ENCODE data around the gene MYOM1.

MYOM1 gene

GRCh38 chr18:3179430-3180089 is 40.2 kb downstream of the MYOM1 start:
- Histone ChIP-seq H3K9ac (ENCODE audit: low read depth, low read length) (no peak overlapping the region), H3K4me3 (ENCODE audit: low read length) (no peak overlapping the region), H3K4me1 (ENCODE audit: insufficient read depth, low read length) (peaks cover 8% of the 10 kb centered on the region; the same call in 1 of the 2 replicates), H3K27ac (ENCODE audit: low read depth, low read length) (peak overlapping the region; percentile 32; the same call in 1 of the 2 replicates), H3K27me3 (ENCODE audit: insufficient read depth, low read length) (no peaks in the 10 kb centered on the region), H3K9me3 (ENCODE audit: insufficient read depth, low read depth, low read length) (no peaks in the 10 kb centered on the region), H3K36me3 (ENCODE audit: insufficient read depth, low read length) (no peaks in the 10 kb centered on the region)
- 83% methylated on average over 10 of the region's 10 CpGs for WGBS

DNA sequence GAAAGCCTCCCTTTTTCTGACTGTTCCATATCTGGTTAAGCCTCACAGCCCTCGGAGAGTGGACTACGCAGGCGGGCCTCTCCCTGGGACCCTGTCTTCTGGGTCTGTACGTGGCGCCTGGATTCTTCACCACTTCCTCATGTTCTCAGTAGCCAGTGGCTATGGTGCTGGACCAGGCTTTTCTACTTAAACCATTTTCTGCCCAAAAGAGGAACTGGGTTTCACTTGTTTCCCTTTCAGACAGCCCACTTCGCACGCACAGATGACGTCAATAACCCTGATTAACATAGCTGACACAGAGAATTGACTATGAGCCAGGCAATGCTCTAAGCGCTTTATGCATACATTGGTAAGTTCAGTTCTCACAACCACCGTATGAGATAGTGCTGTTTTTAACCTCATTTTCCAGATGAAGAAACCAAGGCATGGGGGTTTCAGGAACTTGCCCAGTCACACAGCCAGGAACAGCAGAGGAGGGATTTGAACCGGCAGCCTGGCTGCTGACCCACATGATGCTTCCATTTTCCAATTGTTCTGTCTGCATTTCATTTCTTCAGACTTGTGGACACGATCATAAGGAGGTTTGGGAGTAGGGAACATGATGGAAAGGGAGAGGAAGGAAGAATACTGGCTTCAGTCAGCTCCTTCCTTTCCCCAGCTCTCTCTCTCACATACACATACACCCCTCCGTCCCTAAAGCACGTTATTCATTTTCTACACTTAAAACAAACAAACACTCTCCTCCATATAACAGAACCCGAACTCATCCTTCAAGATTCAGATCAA is 41.7 kb downstream of the MYOM1 start:
- no peak overlapping the region for H3K9ac ChIP-seq (ENCODE audit: low read depth, low read length)
- 92% methylated on average over 14 of the region's 15 CpGs for WGBS
- H3K27ac ChIP-seq (ENCODE audit: low read depth, low read length): no peak overlapping the region
- no peaks in the 10 kb centered on the region for H3K9me3 ChIP-seq (ENCODE audit: insufficient read depth, low read depth, low read length)
- no peak overlapping the region for H3K4me3 ChIP-seq (ENCODE audit: low read length)
- H3K36me3 ChIP-seq (ENCODE audit: insufficient read depth, low read length): no peaks in the 10 kb centered on the region
- H3K4me1 ChIP-seq (ENCODE audit: insufficient read depth, low read length): peaks cover 8% of the 10 kb centered on the region; the same call in 1 of the 2 replicates
- H3K27me3 ChIP-seq (ENCODE audit: insufficient read depth, low read length): no peaks in the 10 kb centered on the region

GRCh38 chr18:3175195-3175758 is 44.5 kb downstream of the MYOM1 start:
- Histone ChIP-seq H3K27ac (ENCODE audit: low read depth, low read length) (no peak overlapping the region), H3K4me3 (ENCODE audit: low read length) (no peak overlapping the region), H3K4me1 (ENCODE audit: insufficient read depth, low read length) (peaks cover 5% of the 10 kb centered on the region; the same call in 1 of the 2 replicates), H3K9me3 (ENCODE audit: insufficient read depth, low read depth, low read length) (no peaks in the 10 kb centered on the region), H3K27me3 (ENCODE audit: insufficient read depth, low read length) (no peaks in the 10 kb centered on the region), H3K9ac (ENCODE audit: low read depth, low read length) (no peak overlapping the region), H3K36me3 (ENCODE audit: insufficient read depth, low read length) (no peaks in the 10 kb centered on the region)
- 89% methylated on average over 1 of the region's 2 CpGs for WGBS

DNA sequence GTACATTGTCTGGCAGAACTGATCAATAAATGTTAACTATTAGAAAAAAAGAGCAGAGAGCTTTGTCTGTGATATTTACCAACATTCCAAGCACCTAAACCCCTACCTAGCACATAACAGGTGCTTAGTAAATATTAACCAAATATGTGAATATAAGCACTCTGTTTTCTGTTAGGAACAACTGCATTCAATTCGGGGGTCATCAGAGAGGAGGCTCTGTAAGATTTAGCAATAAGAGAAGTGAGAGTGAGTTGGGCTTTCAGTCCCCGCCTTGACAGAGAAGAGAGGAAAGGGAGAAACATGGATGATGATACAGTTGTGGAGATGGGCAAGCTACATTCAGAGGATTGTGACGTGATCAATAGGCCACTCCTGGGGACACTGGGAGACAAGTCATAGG is 47.7 kb downstream of the MYOM1 start:
- Histone ChIP-seq H3K4me1 (ENCODE audit: insufficient read depth, low read length) (no peaks in the 10 kb centered on the region), H3K9ac (ENCODE audit: low read depth, low read length) (no peak overlapping the region), H3K4me3 (ENCODE audit: low read length) (no peak overlapping the region), H3K9me3 (ENCODE audit: insufficient read depth, low read depth, low read length) (no peaks in the 10 kb centered on the region), H3K36me3 (ENCODE audit: insufficient read depth, low read length) (no peaks in the 10 kb centered on the region), H3K27me3 (ENCODE audit: insufficient read depth, low read length) (no peaks in the 10 kb centered on the region), H3K27ac (ENCODE audit: low read depth, low read length) (no peak overlapping the region)
- WGBS: 74% methylated on average over 3 of the region's 3 CpGs

DNA sequence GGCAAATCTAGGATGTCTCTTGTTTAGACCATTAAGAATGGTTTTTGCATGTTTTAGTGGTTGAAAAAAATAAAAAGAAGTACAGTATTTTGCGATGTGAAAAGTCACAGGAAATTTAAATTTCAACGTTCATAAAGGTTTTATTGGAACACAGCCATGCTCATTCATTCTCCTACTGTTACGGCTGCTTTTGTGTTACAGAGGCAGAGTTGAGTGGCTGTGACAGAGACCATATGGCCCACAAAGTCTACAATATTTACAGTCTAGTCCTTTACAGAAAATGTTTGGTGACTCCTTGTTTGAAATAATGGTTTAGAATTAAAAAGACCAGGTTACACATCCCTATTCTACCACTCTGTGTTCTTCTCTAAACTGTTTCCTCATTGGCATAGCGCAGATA is 48.1 kb downstream of the MYOM1 start:
- Histone ChIP-seq H3K9ac (ENCODE audit: low read depth, low read length) (no peak overlapping the region), H3K36me3 (ENCODE audit: insufficient read depth, low read length) (no peaks in the 10 kb centered on the region), H3K9me3 (ENCODE audit: insufficient read depth, low read depth, low read length) (no peaks in the 10 kb centered on the region), H3K27me3 (ENCODE audit: insufficient read depth, low read length) (no peaks in the 10 kb centered on the region), H3K4me1 (ENCODE audit: insufficient read depth, low read length) (no peaks in the 10 kb centered on the region), H3K4me3 (ENCODE audit: low read length) (no peak overlapping the region), H3K27ac (ENCODE audit: low read depth, low read length) (no peak overlapping the region)
- 86% methylated on average over 4 of the region's 4 CpGs for WGBS

GRCh38 chr18:3170441-3171161 is 49.2 kb downstream of the MYOM1 start:
- 92% methylated on average over 6 of the region's 6 CpGs for WGBS
- Histone ChIP-seq H3K9me3 (ENCODE audit: insufficient read depth, low read depth, low read length) (no peaks in the 10 kb centered on the region), H3K27me3 (ENCODE audit: insufficient read depth, low read length) (no peaks in the 10 kb centered on the region), H3K36me3 (ENCODE audit: insufficient read depth, low read length) (no peaks in the 10 kb centered on the region), H3K27ac (ENCODE audit: low read depth, low read length) (no peak overlapping the region), H3K4me3 (ENCODE audit: low read length) (no peak overlapping the region), H3K4me1 (ENCODE audit: insufficient read depth, low read length) (no peaks in the 10 kb centered on the region), H3K9ac (ENCODE audit: low read depth, low read length) (no peak overlapping the region)

GRCh38 chr18:3164381-3164780 is 55.4 kb downstream of the MYOM1 start:
- Histone ChIP-seq H3K27ac (ENCODE audit: low read depth, low read length) (no peak overlapping the region), H3K4me1 (ENCODE audit: insufficient read depth, low read length) (no peaks in the 10 kb centered on the region), H3K9me3 (ENCODE audit: insufficient read depth, low read depth, low read length) (no peaks in the 10 kb centered on the region), H3K27me3 (ENCODE audit: insufficient read depth, low read length) (no peaks in the 10 kb centered on the region), H3K36me3 (ENCODE audit: insufficient read depth, low read length) (no peaks in the 10 kb centered on the region), H3K9ac (ENCODE audit: low read depth, low read length) (no peak overlapping the region), H3K4me3 (ENCODE audit: low read length) (no peak overlapping the region)
- WGBS: 92% methylated on average over 4 of the region's 4 CpGs

GRCh38 chr18:3163968-3164367 is 55.8 kb downstream of the MYOM1 start:
- Histone ChIP-seq H3K4me3 (ENCODE audit: low read length) (no peak overlapping the region), H3K27me3 (ENCODE audit: insufficient read depth, low read length) (no peaks in the 10 kb centered on the region), H3K9ac (ENCODE audit: low read depth, low read length) (no peak overlapping the region), H3K9me3 (ENCODE audit: insufficient read depth, low read depth, low read length) (no peaks in the 10 kb centered on the region), H3K4me1 (ENCODE audit: insufficient read depth, low read length) (no peaks in the 10 kb centered on the region), H3K27ac (ENCODE audit: low read depth, low read length) (no peak overlapping the region), H3K36me3 (ENCODE audit: insufficient read depth, low read length) (no peaks in the 10 kb centered on the region)
- WGBS: 92% methylated on average over 4 of the region's 5 CpGs

GRCh38 chr18:3162181-3162580 is 57.6 kb downstream of the MYOM1 start:
- Histone ChIP-seq H3K27ac (ENCODE audit: low read depth, low read length) (no peak overlapping the region), H3K9me3 (ENCODE audit: insufficient read depth, low read depth, low read length) (no peaks in the 10 kb centered on the region), H3K9ac (ENCODE audit: low read depth, low read length) (no peak overlapping the region), H3K4me1 (ENCODE audit: insufficient read depth, low read length) (no peaks in the 10 kb centered on the region), H3K36me3 (ENCODE audit: insufficient read depth, low read length) (no peaks in the 10 kb centered on the region), H3K27me3 (ENCODE audit: insufficient read depth, low read length) (no peaks in the 10 kb centered on the region), H3K4me3 (ENCODE audit: low read length) (no peak overlapping the region)
- 70% methylated on average over 3 of the region's 3 CpGs for WGBS

DNA sequence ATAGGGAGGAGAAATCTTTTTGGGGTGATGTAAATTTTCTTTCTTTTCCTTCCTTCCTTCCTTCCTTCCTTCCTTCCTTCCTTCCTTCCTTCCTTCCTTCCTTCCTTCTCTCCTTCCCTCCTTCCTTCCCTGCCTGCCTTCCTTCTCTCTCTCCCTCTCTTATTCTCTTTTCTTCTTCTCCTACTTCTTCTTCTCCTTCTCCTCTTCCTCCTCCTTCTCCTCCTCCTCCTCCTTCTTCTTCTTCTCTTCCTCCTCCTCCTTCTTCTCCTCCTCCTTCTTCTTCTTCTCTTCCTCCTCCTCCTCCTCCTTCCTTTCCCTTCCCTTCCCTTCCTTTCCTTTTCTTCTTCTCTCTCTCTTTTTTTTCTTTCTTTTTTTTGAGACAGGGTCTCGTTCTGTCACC is 59.9 kb downstream of the MYOM1 start:
- Histone ChIP-seq H3K4me3 (ENCODE audit: low read length) (no peak overlapping the region), H3K9me3 (ENCODE audit: insufficient read depth, low read depth, low read length) (no peaks in the 10 kb centered on the region), H3K36me3 (ENCODE audit: insufficient read depth, low read length) (no peaks in the 10 kb centered on the region), H3K9ac (ENCODE audit: low read depth, low read length) (no peak overlapping the region), H3K27ac (ENCODE audit: low read depth, low read length) (no peak overlapping the region), H3K27me3 (ENCODE audit: insufficient read depth, low read length) (no peaks in the 10 kb centered on the region), H3K4me1 (ENCODE audit: insufficient read depth, low read length) (no peaks in the 10 kb centered on the region)
- 96% methylated on average over 1 of the region's 1 CpG for WGBS

GRCh38 chr18:3157606-3158005 is 62.2 kb downstream of the MYOM1 start:
- no peak overlapping the region for H3K4me3 ChIP-seq (ENCODE audit: low read length)
- H3K27ac ChIP-seq (ENCODE audit: low read depth, low read length): no peak overlapping the region
- WGBS: 95% methylated on average over 2 of the region's 2 CpGs
- no peaks in the 10 kb centered on the region for H3K4me1 ChIP-seq (ENCODE audit: insufficient read depth, low read length)
- H3K9ac ChIP-seq (ENCODE audit: low read depth, low read length): no peak overlapping the region
- no peaks in the 10 kb centered on the region for H3K36me3 ChIP-seq (ENCODE audit: insufficient read depth, low read length)
- no peaks in the 10 kb centered on the region for H3K9me3 ChIP-seq (ENCODE audit: insufficient read depth, low read depth, low read length)
- H3K27me3 ChIP-seq (ENCODE audit: insufficient read depth, low read length): no peaks in the 10 kb centered on the region

Measured in HUES64 (cell line).